Heart left ventricle (tissue), 16 donors: Measurements from ENCODE around the gene UBE2QL1. TPM values are rescaled to one million over a fixed set of nuclear protein-coding genes. Genes with fewer than 3 reads are reported as not detected.

Source experiments
- ATAC-seq, 4 donors: fragments of 200-7000 bp; cut with Tn5 transposase; one replicate each; pipeline ENCODE4 v1.9.1; 2020 to 2022; ENCODE audit warnings: moderate library complexity in 4 of 4, mild to moderate bottlenecking in 3 of 4, moderate number of reproducible peaks in 1 of 4
- DNase-seq, 5 donors: peaks; one replicate each; pipeline ENCODE4 v3.0.0-alpha.2; 2020
- H3K27ac ChIP-seq, 12 donors: fragments of 200-600 bp; sonication (generic) in 4 of 12; one replicate each; pipeline versions ENCODE4 v1.5.0 to v1.8.0; 2016 to 2022; ENCODE audit warnings: mild to moderate bottlenecking in 2 of 12
- H3K27me3 ChIP-seq, 9 donors: fragments of 200-600 bp; sonication (generic) in 2 of 9; one replicate each; pipeline versions ENCODE4 v1.5.1 to v1.8.0; 2016 to 2022; ENCODE audit warnings: mild to moderate bottlenecking in 3 of 9
- H3K36me3 ChIP-seq, 9 donors: fragments of 200-600 bp; sonication (generic) in 2 of 9; one replicate each; pipeline versions ENCODE4 v1.5.0 to v1.8.0; 2018 to 2022; ENCODE audit warnings: mild to moderate bottlenecking in 2 of 9
- H3K4me1 ChIP-seq, 12 donors: fragments of 200-600 bp; sonication (generic) in 4 of 12; one replicate each; pipeline versions ENCODE4 v1.5.0 to v1.8.0; 2016 to 2022; ENCODE audit warnings: mild to moderate bottlenecking in 3 of 12
- H3K4me3 ChIP-seq, 12 donors: fragments of 200-600 bp; sonication (generic) in 4 of 12; one replicate each; pipeline versions ENCODE4 v1.5.0 to v1.8.0; 2017 to 2022; ENCODE audit warnings: mild to moderate bottlenecking in 9 of 12, moderate library complexity in 4 of 12
- H3K9me3 ChIP-seq, 12 donors: fragments of 200-600 bp; sonication (generic) in 4 of 12; one replicate each; pipeline versions ENCODE4 v1.5.0 to v1.8.0; 2016 to 2022; ENCODE audit warnings: mild to moderate bottlenecking in 1 of 12
- POLR2A ChIP-seq, 2 donors: fragments of 450-650 bp; IDR thresholded peaks; one replicate each; pipeline ENCODE4 v1.6.1; 2017; ENCODE audit warnings: antibody characterized with exemption in 2 of 2, mild to moderate bottlenecking in 2 of 2, moderate library complexity in 2 of 2
- WGBS, 4 donors: extraction: QIAGEN DNeasy Blood & Tissue Kit in 2 of 4; methylation state at CpG; one replicate each; pipeline versions ENCODE4 v1.1.5 to v1.1.7; 2013 to 2018; 5-methylcytosine and 5-hydroxymethylcytosine counted together
- intact Hi-C, 10 donors: fragments of 100-400 bp; cut with DNase I; formaldehyde crosslinking; loops; one replicate each; pipeline versions ENCODE4 v1.11.1 to v1.14.2; 2022
- polyA plus RNA-seq, 2 donors: library from polyadenylated mRNA; stranded (reverse); fragments of 200-250 nt; gene quantifications; one replicate each; pipeline ENCODE4 v1.2.3, GENCODE V29; 2013
- total RNA-seq, 9 donors: library from RNA; depleted of rRNA in 2 of 9; stranded (reverse); fragments of >200 nt in 2 of 9; fragmentation: NEBNext Ultra II Directional in 3 of 9; extraction: Animal tissue kit (Norgen Biotek cat#: 25700) in 3 of 9; gene quantifications; one replicate each; pipeline versions ENCODE4 v1.1.0 to v1.2.4, GENCODE V29; 2016 to 2023
- TF ChIP-seq, protein P1 (sequence below), 12 donors: fragments of 200-600 bp; sonication (generic) in 4 of 12; IDR thresholded peaks; one replicate each; pipeline versions ENCODE4 v1.5.0 to v1.8.0; 2018 to 2022; ENCODE audit warnings: antibody characterized with exemption in 12 of 12, mild to moderate bottlenecking in 5 of 12
- donor health status: ischemic (EF 13 %, LVEDD 7.1; RV severe dilation, severe dysfunction).
- donor health status: healthy with polysubstance abuse.
- donor health status: DM: no; HTN: yes; CAD: no.
- donor health status: DM: no; HTN: no; CAD: no.
- donor health status: ischemic (EF 25% LVEDD 6.9; RV normal size, moderate dysfunction).
- donor health status: ischemic (EF 25% LVEDD 5.7; RV mildly dilated, moderate dysfunction).
- donor health status: healthy.
- donor health status: DM: yes; HTN: yes; CAD: no.
- donor health status: ischemic (EF 35%, LVEDD 5.7; RV mildly dilated, moderate dysfunction).
- donor health status: nonischemic (EF 11% LVEDD 7.7; RV severe dilation, severe dysfunction).
- donor health status: DM: yes; HTN: yes; CAD: no.
- donor health status: PGD.
- donor health status: ischemic (EF 29% LVEDD 5.4; RV normal size, mild dysfunction).
- donor health status: nonischemic (EF 23%, LVEDD 6.1; RV moderate dilation, normal function).

Gene UBE2QL1
- total and polyA plus RNA-seq, 11 donors: 9.8 to 32.0 (median 19.7) TPM

DNA sequence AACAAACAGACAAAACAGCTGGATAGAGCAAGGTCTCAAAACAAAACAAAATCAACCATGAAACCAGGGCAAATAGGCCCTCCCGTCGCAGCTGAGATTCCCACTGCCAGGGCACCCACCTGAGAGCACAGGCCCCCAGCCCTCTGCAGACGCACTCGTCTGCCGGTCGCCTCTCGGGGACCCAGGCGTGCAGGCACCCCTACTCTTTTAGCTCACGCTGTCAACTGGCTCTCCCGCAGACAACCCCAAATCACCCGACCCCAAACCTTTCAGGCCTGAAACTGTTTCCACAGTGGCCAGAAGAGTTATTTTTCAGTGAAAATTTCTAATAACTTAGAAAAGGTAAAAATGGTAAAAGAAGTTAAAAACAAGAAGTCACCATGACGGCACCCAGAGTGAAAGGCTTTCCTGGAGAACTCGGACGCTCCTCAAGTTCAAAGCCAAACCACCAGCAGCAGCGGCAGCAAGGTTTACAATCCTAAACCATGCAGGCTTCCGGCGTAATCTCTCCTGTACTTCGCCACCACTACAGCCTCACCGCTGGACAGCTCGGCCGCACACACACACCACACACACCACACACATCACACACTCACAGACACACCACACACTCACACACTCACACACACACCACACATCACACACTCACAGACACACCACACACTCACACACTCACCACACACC is 1.9 kb upstream of the UBE2QL1 start:
- Histone ChIP-seq H3K4me1 (peaks cover 0 to 9% (median 0%) of the 10 kb centered on the region in 12 donors), H3K27ac (no peak overlapping the region), H3K4me3 (no peak overlapping the region), H3K9me3 (peaks cover 0 to 17% (median 0%) of the 10 kb centered on the region in 12 donors), H3K27me3 (peaks cover 0 to 30% (median 6%) of the 10 kb centered on the region in 9 donors), H3K36me3 (no peaks in the 10 kb centered on the region)
- TF ChIP-seq POLR2A (IDR thresholded peaks at IDR 0.05): no peak
- TF ChIP-seq, protein P1, sequence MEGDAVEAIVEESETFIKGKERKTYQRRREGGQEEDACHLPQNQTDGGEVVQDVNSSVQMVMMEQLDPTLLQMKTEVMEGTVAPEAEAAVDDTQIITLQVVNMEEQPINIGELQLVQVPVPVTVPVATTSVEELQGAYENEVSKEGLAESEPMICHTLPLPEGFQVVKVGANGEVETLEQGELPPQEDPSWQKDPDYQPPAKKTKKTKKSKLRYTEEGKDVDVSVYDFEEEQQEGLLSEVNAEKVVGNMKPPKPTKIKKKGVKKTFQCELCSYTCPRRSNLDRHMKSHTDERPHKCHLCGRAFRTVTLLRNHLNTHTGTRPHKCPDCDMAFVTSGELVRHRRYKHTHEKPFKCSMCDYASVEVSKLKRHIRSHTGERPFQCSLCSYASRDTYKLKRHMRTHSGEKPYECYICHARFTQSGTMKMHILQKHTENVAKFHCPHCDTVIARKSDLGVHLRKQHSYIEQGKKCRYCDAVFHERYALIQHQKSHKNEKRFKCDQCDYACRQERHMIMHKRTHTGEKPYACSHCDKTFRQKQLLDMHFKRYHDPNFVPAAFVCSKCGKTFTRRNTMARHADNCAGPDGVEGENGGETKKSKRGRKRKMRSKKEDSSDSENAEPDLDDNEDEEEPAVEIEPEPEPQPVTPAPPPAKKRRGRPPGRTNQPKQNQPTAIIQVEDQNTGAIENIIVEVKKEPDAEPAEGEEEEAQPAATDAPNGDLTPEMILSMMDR (IDR thresholded peaks at IDR 0.05): no peak
- intact Hi-C loops: loop anchor here in 5 of 10 donors (5.0 to 10.0 kb wide), 5 partner anchors 69 to 952 kb away; partner anchors contain the start of gene MED10 (in 3 of the 5)
- ATAC-seq (no peak), DNase-seq (no peak)
- 63 to 77% (median 73%) methylated on average over 21 of the region's 21 CpGs for WGBS, 4 donors

DNA sequence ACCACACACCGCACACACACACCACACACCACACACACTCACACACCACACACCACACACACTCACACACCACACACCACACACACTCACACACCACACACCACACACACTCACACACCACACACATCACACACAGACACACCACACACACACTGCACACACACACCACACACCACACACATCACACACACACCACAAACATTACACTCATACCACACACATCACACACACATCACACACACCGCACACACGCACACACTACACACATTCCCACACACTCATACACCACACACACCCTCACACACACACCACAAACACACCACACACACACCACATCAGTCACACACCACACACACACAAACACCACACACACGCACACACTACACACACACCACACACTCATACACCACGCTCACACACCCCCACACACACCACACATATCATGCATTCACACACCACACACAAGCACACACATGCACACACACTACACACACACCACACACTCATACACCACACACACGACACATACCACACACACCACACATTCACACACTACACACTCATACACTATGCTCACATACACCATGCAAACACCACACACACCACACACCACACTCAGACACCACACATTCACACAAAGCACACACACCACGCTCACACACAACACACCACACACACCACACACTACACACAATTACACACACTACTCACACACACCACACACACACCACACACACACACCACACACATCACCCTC is 1.1 kb upstream of the UBE2QL1 start:
- no peak overlapping the region for H3K4me3 ChIP-seq
- H3K9me3 ChIP-seq: peaks cover 0 to 9% (median 0%) of the 10 kb centered on the region in 12 donors
- no peak for DNase-seq
- TF ChIP-seq, protein P1 (IDR thresholded peaks at IDR 0.05): no peak
- TF ChIP-seq POLR2A (IDR thresholded peaks at IDR 0.05): no peak
- H3K27me3 ChIP-seq: peaks cover 0 to 33% (median 6%) of the 10 kb centered on the region in 9 donors
- peaks cover 0 to 12% (median under 1%) of the 10 kb centered on the region in 12 donors for H3K4me1 ChIP-seq
- WGBS, 4 donors: 96 to 97% (median 96%) methylated on average over 7 of the region's 7 CpGs
- H3K27ac ChIP-seq: no peak overlapping the region
- intact Hi-C loops: loop anchor here in 5 of 10 donors (5.0 to 10.0 kb wide), 5 partner anchors 70 to 953 kb away; partner anchors contain the start of gene MED10 (in 3 of the 5)
- H3K36me3 ChIP-seq: no peaks in the 10 kb centered on the region
- no peak for ATAC-seq

DNA sequence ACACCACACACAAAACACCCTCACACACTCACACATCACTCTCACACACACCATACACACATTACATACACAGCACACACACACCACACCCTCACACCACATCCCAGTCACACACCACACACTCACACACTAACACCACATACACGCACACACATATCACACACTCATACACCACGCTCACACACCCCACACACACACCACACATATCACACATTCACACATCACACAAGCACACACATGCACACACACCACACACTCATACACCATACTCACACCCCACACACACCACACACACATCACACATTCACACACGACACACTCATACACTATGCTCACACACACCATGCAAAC is 543 bp upstream of the UBE2QL1 start:
- intact Hi-C loops: loop anchor here in 5 of 10 donors (5.0 to 10.0 kb wide), 5 partner anchors 71 to 953 kb away; partner anchors contain the start of gene MED10 (in 3 of the 5)
- ATAC-seq (no peak), DNase-seq (no peak)
- Histone ChIP-seq H3K36me3 (no peaks in the 10 kb centered on the region), H3K4me3 (peak overlapping the region in 3 of 12 donors; percentile 62 to 71 (median 62)), H3K9me3 (peaks cover 0 to 3% (median 0%) of the 10 kb centered on the region in 12 donors), H3K4me1 (peaks cover 0 to 18% (median 3%) of the 10 kb centered on the region in 12 donors), H3K27me3 (peaks cover 0 to 39% (median 6%) of the 10 kb centered on the region in 9 donors), H3K27ac (no peak overlapping the region)
- TF ChIP-seq, protein P1 (IDR thresholded peaks at IDR 0.05): no peak
- TF ChIP-seq POLR2A (IDR thresholded peaks at IDR 0.05): no peak
- 95 to 99% (median 97%) methylated on average over 3 of the region's 3 CpGs for WGBS, 4 donors
